Small intestine (tissue), 7 donors: ENCODE results near the gene ZNF628. TPM values are rescaled to one million over a fixed set of nuclear protein-coding genes. Genes with fewer than 3 reads are reported as not detected.

Source experiments
- DNase-seq, 2 donors: peaks; one replicate each; pipeline versions ENCODE4 v3.0.0 to v3.0.0-alpha.2; 2013
- FAIRE-seq: peaks from 2 replicates; lab custom pipeline; 2012; peaks lifted over from hg19 to GRCh38; lab: Jason Lieb, UNC
- H3K27ac ChIP-seq, 3 donors: one replicate each; pipeline ENCODE4 v1.5.1; 2013; ENCODE audit warnings: low read length in 2 of 3, mild to moderate bottlenecking in 2 of 3, control low read depth in 1 of 3, inconsistent platforms in 1 of 3, low read depth in 1 of 3, moderate library complexity in 1 of 3
- H3K27me3 ChIP-seq, 3 donors: one replicate each; pipeline ENCODE4 v1.6.1; 2013; ENCODE audit warnings: low read length in 3 of 3, inconsistent platforms in 1 of 3; ENCODE audit not compliant: control insufficient read depth in 3 of 3, insufficient read depth in 3 of 3
- H3K36me3 ChIP-seq, 3 donors: one replicate each; pipeline ENCODE4 v1.6.1; 2013; ENCODE audit warnings: low read length in 3 of 3, inconsistent platforms in 1 of 3, low read depth in 1 of 3, mild to moderate bottlenecking in 1 of 3, moderate library complexity in 1 of 3; ENCODE audit not compliant: control insufficient read depth in 3 of 3, insufficient read depth in 2 of 3
- H3K4me1 ChIP-seq, 3 donors: one replicate each; pipeline ENCODE4 v1.6.1; 2013; ENCODE audit warnings: low read length in 2 of 3, inconsistent platforms in 1 of 3, low read depth in 1 of 3, mild to moderate bottlenecking in 1 of 3, moderate library complexity in 1 of 3; ENCODE audit not compliant: control insufficient read depth in 3 of 3, insufficient read depth in 2 of 3
- H3K4me3 ChIP-seq, 3 donors: one replicate each; pipeline ENCODE4 v1.5.1; 2013; ENCODE audit warnings: low read length in 3 of 3, control low read depth in 1 of 3, inconsistent platforms in 1 of 3, low read depth in 1 of 3, mild to moderate bottlenecking in 1 of 3, moderate library complexity in 1 of 3
- H3K9me3 ChIP-seq, 2 donors: one replicate each; pipeline ENCODE4 v1.6.1; 2013; ENCODE audit warnings: low read depth in 1 of 2, low read length in 1 of 2; ENCODE audit not compliant: control insufficient read depth in 2 of 2, insufficient read depth in 1 of 2
- WGBS, 3 donors: extraction: QIAGEN DNeasy Blood & Tissue Kit; methylation state at CpG; one replicate each; pipeline ENCODE4 v1.1.7; 2013; 5-methylcytosine and 5-hydroxymethylcytosine counted together
- polyA plus RNA-seq, 4 donors: library from polyadenylated mRNA; stranded (reverse) in 3 of 4; unstranded in 1 of 4; fragments of 200-250 nt in 3 of 4; fragments of 120-200 nt in 1 of 4; gene quantifications; one replicate each; pipeline versions ENCODE4 v1.2.1 to v1.2.3, GENCODE V29; 2013
- donor health status: healthy with polysubstance abuse.
- donor health status: control.
- donor health status: control.
- donor health status: Bipolar disorder and iron deficiency.
- donor health status: healthy.

The ZNF628 gene
- polyA plus RNA-seq, 4 donors = 1.1 to 7.0 (median 5.0) TPM

DNA sequence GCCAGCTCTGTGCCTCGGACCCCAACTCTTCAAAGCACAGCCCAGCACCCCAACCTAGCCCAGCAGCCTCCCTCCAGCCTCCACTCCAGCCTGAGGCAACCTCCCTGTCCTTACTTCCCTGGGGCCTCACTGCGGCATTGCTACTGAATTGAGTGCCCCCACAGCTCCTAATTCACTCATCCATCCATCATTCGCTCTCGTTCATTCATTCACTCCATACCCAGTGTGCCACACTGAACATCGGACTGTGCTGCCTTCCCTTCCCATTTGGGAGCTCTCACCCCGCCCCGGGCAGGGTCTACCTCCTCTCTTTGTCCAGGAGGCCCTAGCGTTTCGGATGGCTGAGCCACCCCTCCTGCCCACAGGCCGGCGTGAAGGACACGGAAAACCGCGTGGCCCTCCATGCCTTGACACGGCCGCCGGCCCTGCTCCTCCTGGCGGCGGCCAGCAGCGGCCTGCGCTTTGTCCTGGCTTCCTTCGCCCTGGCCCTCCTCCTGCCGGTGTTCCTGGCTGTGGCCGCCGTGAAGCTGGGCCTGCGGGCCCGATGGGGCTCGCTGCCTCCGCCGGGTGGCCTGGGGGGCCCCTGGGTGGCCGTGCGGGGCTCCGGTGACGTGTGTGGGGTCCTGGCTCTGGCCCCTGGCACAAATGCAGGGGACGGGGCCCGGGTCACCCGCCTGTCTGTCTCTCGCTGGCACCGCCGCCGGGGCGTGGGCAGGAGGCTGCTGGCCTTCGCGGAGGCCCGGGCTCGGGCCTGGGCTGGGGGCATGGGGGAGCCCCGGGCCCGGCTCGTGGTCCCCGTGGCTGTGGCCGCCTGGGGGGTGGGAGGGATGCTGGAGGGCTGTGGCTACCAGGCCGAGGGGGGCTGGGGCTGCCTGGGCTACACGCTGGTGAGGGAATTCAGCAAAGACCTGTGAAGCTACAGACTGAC, 9.9 kb downstream of the ZNF628 start:
- peaks cover 0 to 32% (median 0%) of the 10 kb centered on the region in 3 donors for H3K27me3 ChIP-seq
- no peaks in the 10 kb centered on the region for H3K9me3 ChIP-seq
- WGBS, 3 donors = 56 to 79% (median 71%) methylated on average over 40 to 53 of the region's 53 CpGs
- H3K4me1 ChIP-seq = peaks cover 0 to 24% (median 3%) of the 10 kb centered on the region in 3 donors
- H3K4me3 ChIP-seq = no peak overlapping the region
- H3K27ac ChIP-seq = peak overlapping the region in 2 of 3 donors; percentile 53 to 80
- FAIRE-seq (no peak), DNase-seq (no peak)
- peaks cover 4 to 23% (median 8%) of the 10 kb centered on the region in 3 donors for H3K36me3 ChIP-seq

DNA sequence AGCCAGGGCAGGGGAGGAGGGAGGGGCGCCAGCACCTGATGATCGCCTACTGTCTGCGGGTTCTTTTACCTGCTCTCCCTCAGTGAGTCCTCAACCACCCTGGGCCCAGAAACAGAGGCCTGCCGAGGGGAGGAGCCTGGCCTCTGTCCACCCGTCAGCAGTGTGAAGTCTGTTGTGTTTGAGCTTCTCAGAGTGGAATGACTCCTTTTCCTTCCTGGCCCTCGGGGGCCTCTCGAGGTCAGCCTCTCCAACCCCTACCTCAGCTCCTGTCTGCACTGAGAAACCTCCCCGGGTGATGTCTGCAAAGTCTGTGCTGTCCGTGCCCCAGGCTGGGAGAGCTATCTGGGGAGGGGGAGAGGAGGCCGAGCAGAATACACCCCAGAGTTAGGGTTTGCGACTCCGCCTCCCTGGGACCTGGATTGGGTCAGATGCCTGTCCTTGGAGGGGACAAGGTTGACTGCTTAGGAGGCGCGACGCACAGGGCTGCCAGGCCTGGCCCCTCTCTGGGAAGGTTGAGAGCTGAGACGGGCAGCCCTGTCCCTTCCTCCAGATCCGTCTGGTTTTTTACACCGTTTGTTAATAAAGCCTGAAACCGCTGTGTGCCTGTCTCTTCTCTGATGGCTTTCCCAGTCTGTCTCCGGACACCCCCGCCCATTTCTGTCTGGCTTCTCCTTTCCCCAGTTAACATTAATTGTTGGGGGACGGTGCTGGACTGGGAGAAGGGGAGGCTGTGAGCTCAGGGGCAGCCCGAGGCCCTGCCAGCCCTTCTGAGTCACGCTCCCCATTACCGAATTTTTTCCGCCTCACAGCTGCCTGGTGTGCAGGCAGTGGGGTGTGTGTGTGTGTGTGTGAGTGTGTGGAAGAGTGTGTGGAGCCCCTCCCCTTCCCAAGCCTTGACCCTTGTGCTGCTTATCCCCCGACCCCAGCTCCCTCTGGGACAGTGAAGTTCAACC, 10.8 kb downstream of the ZNF628 start:
- 16 to 36% (median 31%) methylated on average over 27 of the region's 27 CpGs for WGBS, 3 donors
- Histone ChIP-seq H3K4me1 (peaks cover 0 to 24% (median 3%) of the 10 kb centered on the region in 3 donors), H3K27ac (peak overlapping the region in 2 of 3 donors; percentile 53 to 80), H3K27me3 (peaks cover 0 to 40% (median 0%) of the 10 kb centered on the region in 3 donors), H3K36me3 (peaks cover 4 to 20% (median 7%) of the 10 kb centered on the region in 3 donors), H3K4me3 (no peak overlapping the region), H3K9me3 (no peaks in the 10 kb centered on the region)
- FAIRE-seq (no peak), DNase-seq (peak in 1 of 2 donors; percentile 21)

- peak within 1 kb of the TSS in 2 of 3 donors; percentile 53 to 80 for H3K27ac ChIP-seq
- FAIRE-seq = no peak
- H3K4me3 ChIP-seq = no peak within 1 kb of the TSS
- DNase-seq = no peak
- H3K4me1 ChIP-seq = peaks cover 0 to 24% (median 3%) of the 10 kb centered on the region in 3 donors
- H3K27me3 ChIP-seq = peaks cover 0 to 47% (median 0%) of the 10 kb centered on the region in 3 donors
- no peaks in the 10 kb centered on the region for H3K9me3 ChIP-seq
- H3K36me3 ChIP-seq = peaks cover 0 to 13% (median 2%) of the 10 kb centered on the region in 3 donors
- 16 to 21% (median 19%) methylated on average over 11 to 19 of the region's 21 CpGs for WGBS, 3 donors
These were observed 11.7 kb downstream of the ZNF628 start, which contains the start of gene SSC5D for GRCh38 chr19:55487924-55488687. Gene SSC5D (plus strand): TSS chr19:55488436. CDS start chr19:55488590, 154 bp downstream.

DNA sequence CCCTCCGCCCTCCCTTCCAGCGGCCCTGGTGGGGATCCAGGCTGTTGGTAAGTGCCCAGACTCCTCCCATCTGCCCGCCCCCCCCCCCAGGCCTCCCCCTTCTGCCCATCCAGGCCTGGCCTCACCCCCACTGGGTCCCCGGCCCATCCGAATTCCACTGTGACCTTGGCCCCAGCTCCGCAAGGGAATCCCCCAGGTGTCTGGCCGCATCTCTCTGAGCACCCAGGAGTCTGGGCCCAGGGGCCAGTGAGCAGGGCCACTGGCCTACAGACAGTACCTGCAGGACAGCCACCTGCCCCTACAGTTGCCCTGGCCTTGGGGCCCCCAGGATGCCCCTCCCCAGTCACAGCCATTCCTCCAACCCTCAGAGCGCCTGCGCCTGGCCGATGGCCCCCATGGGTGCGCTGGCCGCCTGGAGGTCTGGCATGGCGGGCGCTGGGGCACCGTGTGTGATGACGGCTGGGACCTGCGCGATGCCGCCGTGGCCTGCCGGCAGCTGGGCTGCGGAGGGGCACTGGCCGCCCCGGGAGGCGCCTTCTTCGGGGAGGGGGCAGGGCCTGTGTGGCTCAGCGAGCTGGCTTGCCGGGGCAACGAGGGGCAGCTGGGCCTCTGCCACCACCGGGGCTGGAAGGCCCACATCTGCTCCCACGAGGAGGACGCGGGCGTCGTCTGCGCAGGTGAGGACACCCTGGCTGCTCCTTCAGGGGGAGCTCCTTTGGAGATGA, 12.7 kb downstream of the ZNF628 start:
- H3K9me3 ChIP-seq = no peaks in the 10 kb centered on the region
- H3K4me3 ChIP-seq = no peak overlapping the region
- 54 to 59% (median 56%) methylated on average over 32 to 36 of the region's 36 CpGs for WGBS, 3 donors
- FAIRE-seq (no peak), DNase-seq (no peak)
- H3K36me3 ChIP-seq = peaks cover 0 to 3% (median 0%) of the 10 kb centered on the region in 3 donors
- peaks cover 0 to 50% (median 0%) of the 10 kb centered on the region in 3 donors for H3K27me3 ChIP-seq
- no peak overlapping the region for H3K27ac ChIP-seq
- H3K4me1 ChIP-seq = peaks cover 0 to 24% (median 3%) of the 10 kb centered on the region in 3 donors

GRCh38 chr19:55489711-55490477, 13.5 kb downstream of the ZNF628 start:
- H3K9me3 ChIP-seq = no peaks in the 10 kb centered on the region
- H3K27me3 ChIP-seq = peaks cover 0 to 54% (median 0%) of the 10 kb centered on the region in 3 donors
- no peak overlapping the region for H3K27ac ChIP-seq
- no peaks in the 10 kb centered on the region for H3K36me3 ChIP-seq
- WGBS, 3 donors = 58 to 71% (median 65%) methylated on average over 15 to 21 of the region's 21 CpGs
- H3K4me3 ChIP-seq = no peak overlapping the region
- DNase-seq = no peak
- FAIRE-seq = no peak
- H3K4me1 ChIP-seq = peaks cover 0 to 18% (median 3%) of the 10 kb centered on the region in 3 donors

GRCh38 chr19:55490478-55491432, 14.3 kb downstream of the ZNF628 start:
- FAIRE-seq = no peak
- H3K4me1 ChIP-seq = peaks cover 0 to 12% (median 3%) of the 10 kb centered on the region in 3 donors
- H3K9me3 ChIP-seq = no peaks in the 10 kb centered on the region
- peaks cover 0 to 51% (median 0%) of the 10 kb centered on the region in 3 donors for H3K27me3 ChIP-seq
- H3K4me3 ChIP-seq = no peak overlapping the region
- no peak for DNase-seq
- no peaks in the 10 kb centered on the region for H3K36me3 ChIP-seq
- no peak overlapping the region for H3K27ac ChIP-seq
- 74 to 75% (median 75%) methylated on average over 42 to 52 of the region's 52 CpGs for WGBS, 3 donors
